ENCODE results near the gene MICALL1.
A peak's percentile ranks its signal among the peaks of the same experiment; 100 is the strongest.

The MICALL1 gene

GRCh38 chr22:37931893-37932389 lies 25.8 kb downstream of the MICALL1 start:
- TF ChIP-seq CTCF (IDR thresholded peaks at IDR 0.05; ENCODE audit: extremely low read depth, missing control alignments), result no peak
- DNase-seq (ENCODE audit: low spot score), result no peak

GRCh38 chr22:37932401-37932800 lies 26.3 kb downstream of the MICALL1 start:
- DNase-seq (ENCODE audit: low spot score), result no peak
- TF ChIP-seq CTCF (IDR thresholded peaks at IDR 0.05; ENCODE audit: extremely low read depth, missing control alignments), result no peak

- TF ChIP-seq CTCF (IDR thresholded peaks at IDR 0.05; ENCODE audit: extremely low read depth, missing control alignments), result no peak
- DNase-seq (ENCODE audit: low spot score), result no peak
Measured at GRCh38 chr22:37932821-37933578, 26.9 kb downstream of the MICALL1 start.

DNA sequence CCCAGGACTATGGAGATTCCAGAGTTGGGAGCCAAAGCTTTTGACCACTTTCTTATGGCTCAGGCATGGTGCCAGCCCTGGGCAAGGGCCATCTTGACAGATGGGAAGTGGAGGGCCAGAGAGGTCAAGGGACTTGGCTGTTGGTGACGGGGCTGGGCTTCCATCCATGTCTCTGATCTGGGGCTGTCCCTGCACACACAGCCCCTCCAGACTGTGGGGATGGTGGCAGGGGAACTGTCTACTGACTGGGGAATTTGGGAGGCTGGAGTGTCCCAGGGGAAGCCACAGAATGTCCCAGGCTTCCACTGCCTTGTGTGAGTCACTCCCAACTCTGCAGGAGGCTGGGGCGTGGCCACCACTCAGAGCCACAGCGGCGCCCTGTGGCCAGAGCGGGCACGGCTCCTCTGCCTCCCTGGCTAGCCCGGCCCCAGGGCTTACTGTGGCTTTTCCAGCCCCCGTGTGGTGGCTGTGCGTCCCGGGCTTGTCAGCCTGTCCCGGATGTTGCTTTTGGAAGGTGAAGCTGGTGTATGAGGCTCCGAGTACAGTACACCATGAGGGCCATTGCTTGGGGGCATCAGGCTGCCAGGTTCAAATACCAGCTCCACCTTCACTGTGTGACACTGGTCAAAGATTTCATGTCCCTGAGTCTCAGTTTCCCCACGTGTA lies 27.7 kb downstream of the MICALL1 start:
- TF ChIP-seq CTCF (IDR thresholded peaks at IDR 0.05; ENCODE audit: extremely low read depth, missing control alignments), result peak; percentile 98
- peak; percentile 91 for DNase-seq (ENCODE audit: low spot score)

DNA sequence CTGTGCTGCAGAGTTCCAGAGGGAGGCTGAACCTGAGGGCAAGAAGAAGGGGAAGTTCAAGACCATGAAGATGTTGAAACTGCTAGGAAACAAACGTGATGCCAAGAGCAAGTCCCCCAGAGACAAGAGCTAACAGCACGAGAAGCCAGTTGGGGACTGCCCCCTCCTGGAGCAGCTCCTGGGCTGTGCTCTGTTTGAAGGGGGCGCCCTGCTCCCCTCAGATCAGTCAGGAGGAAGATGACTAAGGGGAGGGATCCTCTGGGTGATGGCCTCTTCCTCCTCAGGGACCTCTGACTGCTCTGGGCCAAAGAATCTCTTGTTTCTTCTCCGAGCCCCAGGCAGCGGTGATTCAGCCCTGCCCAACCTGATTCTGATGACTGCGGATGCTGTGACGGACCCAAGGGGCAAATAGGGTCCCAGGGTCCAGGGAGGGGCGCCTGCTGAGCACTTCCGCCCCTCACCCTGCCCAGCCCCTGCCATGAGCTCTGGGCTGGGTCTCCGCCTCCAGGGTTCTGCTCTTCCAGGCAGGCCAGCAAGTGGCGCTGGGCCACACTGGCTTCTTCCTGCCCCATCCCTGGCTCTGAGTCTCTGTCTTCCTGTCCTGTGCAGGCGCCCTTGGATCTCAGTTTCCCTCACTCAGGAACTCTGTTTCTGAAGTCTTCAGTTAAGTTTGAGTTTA lies 34.7 kb downstream of the MICALL1 start:
- DNase-seq (ENCODE audit: low spot score), result no peak
- no peak for TF ChIP-seq CTCF (IDR thresholded peaks at IDR 0.05; ENCODE audit: extremely low read depth, missing control alignments)

DNA sequence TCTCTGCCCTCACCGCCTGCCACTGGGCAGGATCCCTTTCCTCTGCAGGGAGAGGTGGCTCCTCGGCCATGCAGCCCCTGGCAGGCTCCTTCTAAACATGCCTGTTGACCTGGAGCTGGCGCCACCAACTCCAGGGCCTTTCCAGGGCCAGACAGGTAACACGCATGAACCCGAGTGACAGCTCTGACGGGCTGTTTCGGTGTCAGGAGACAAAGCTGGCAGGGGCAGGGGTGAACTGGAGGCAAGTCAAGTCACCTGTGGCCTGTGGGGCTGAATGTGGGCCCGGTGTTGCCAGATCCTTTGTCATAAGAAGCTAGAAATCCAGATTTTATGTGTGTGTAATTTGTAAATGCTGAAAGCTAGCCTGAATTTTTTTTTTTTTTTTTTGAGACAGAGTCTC lies 36.0 kb downstream of the MICALL1 start:
- DNase-seq (ENCODE audit: low spot score), result no peak
- TF ChIP-seq CTCF (IDR thresholded peaks at IDR 0.05; ENCODE audit: extremely low read depth, missing control alignments), result no peak

All from GM20000 (cell line).